ENCODE measurements around the gene REC8.

DNA sequence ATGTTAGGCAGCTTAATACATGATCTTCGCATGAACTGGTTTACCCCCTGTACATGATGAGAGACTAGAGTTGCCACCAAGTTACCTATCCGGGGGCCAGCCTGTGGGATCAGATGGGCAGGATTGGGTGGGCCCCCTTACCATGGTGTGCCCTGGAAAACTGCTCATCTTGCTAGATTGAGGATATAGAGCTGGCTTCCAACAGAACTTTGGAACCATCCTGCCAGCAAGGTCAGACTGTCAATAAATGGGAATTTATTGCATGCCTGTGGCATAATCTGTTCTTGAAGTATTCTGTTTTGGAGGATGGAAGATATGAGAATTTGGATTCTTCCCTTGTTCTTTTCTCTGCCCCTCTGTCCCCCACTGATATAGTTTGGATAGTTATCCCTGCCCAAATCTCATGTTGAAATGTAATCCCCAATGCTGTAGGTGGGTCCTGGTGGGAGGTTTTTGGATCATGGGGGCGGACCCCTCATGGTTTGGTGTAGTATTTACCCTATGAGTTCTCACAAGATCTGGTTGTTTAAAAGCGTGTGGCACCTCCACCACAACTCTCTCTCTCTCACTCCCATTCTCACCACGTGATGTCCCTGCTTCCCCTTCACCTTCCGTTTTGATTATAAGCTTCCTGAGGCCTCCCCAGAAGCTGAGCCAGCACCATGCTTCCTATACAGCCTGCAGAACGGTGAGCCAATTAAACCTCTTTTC, 27.1 kb downstream of the REC8 start:
- TF ChIP-seq, protein P1, sequence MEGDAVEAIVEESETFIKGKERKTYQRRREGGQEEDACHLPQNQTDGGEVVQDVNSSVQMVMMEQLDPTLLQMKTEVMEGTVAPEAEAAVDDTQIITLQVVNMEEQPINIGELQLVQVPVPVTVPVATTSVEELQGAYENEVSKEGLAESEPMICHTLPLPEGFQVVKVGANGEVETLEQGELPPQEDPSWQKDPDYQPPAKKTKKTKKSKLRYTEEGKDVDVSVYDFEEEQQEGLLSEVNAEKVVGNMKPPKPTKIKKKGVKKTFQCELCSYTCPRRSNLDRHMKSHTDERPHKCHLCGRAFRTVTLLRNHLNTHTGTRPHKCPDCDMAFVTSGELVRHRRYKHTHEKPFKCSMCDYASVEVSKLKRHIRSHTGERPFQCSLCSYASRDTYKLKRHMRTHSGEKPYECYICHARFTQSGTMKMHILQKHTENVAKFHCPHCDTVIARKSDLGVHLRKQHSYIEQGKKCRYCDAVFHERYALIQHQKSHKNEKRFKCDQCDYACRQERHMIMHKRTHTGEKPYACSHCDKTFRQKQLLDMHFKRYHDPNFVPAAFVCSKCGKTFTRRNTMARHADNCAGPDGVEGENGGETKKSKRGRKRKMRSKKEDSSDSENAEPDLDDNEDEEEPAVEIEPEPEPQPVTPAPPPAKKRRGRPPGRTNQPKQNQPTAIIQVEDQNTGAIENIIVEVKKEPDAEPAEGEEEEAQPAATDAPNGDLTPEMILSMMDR (IDR thresholded peaks at IDR 0.05; ENCODE audit: insufficient read depth, low read length): no peak
- no peak for TF ChIP-seq SPI1 (IDR thresholded peaks at IDR 0.05; ENCODE audit: borderline replicate concordance, low read depth)

Data from HL-60 (cell line).